ENCODE measurements around the gene ZNF865. TPM values are rescaled to one million over a fixed set of nuclear protein-coding genes. Genes with fewer than 3 reads are reported as not detected.

Gene ZNF865
- total and polyA plus RNA-seq, 2 of the 8 experiments (the other 6 are each of a cell fraction or from before 2014, with no cell fraction given): 3.5 to 13.6 TPM

DNA sequence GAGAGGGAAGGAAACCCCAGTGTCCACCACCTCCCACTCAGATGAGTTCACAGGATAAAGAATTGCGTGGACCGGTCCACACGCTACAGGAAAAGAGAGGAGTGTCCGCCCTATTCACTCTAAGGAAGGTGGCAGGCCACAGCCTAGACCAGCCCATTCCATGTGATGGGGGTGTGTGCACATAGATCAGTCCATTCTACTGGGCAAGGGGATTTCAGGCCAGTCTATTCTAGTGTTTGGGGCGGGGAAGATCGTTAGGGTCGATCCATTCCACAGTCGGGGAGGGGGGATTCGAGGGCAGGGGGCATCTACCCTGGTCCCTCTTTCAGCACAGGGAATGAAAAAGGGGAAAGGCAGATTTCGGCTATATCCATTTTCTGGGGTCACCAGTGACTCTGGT is 13.9 kb upstream of the ZNF865 start:
- Histone ChIP-seq H3K27ac (ENCODE audit: low read depth, low read length) (no peak overlapping the region), H3K9me3 (ENCODE audit: insufficient read depth in 2 of 2, low read depth in 1 of 2, low read length in 1 of 2) (no peaks in the 10 kb centered on the region), H4K8ac (ENCODE audit: extremely low read depth, insufficient read depth, low read length) (no peak overlapping the region), H2BK12ac (ENCODE audit: low read depth, low read length) (no peak overlapping the region), H3K4me1 (replicated peaks in 1 of 4; ENCODE audit: control insufficient read depth in 3 of 4, insufficient read depth in 4 of 4, low read length in 3 of 4) (peaks cover 0 to 8% (median 4%) of the 10 kb centered on the region in 4 experiments; a peak in 4 of 7 replicates), H2BK20ac (ENCODE audit: low read length) (no peak overlapping the region), H3K56ac (replicated peaks; ENCODE audit: insufficient read length, low read depth, low read length) (no peak overlapping the region), H2AK5ac (ENCODE audit: low read depth, low read length) (0 out of 2 replicates have a peak overlapping the region, but pooled peaks have one; percentile 65), H2BK15ac (ENCODE audit: low read length) (no peak overlapping the region), H3K18ac (ENCODE audit: extremely low read depth, low read length) (no peak overlapping the region; the same call in 1 of the 2 replicates), H3K23me2 (ENCODE audit: low read depth, low read length) (peaks cover 4% of the 10 kb centered on the region), H3K14ac (ENCODE audit: insufficient read length) (no peak overlapping the region), H3K79me1 (ENCODE audit: low read depth, low read length) (no peaks in the 10 kb centered on the region; the same call in 1 of the 2 replicates), H3K4ac (replicated peaks; ENCODE audit: insufficient read length, low read depth, low read length) (no peak overlapping the region), H3K9ac (replicated peaks in 1 of 4; ENCODE audit: extremely low read depth in 1 of 4, low read depth in 3 of 4, low read length in 3 of 4) (no peak overlapping the region), H2BK5ac (ENCODE audit: low read depth, low read length) (no peak overlapping the region), H4K91ac (replicated peaks; ENCODE audit: insufficient read length, low read length) (no peak overlapping the region), H3K23ac (ENCODE audit: insufficient read length) (no peak overlapping the region), H3K79me2 (ENCODE audit: control insufficient read depth in 1 of 2, insufficient read depth in 2 of 2, low read length in 2 of 2) (no peaks in the 10 kb centered on the region), H2BK120ac (replicated peaks; ENCODE audit: low read depth, low read length) (no peak overlapping the region), H3K27me3 (replicated peaks in 1 of 4; ENCODE audit: control insufficient read depth in 3 of 4, extremely low read depth in 1 of 4, insufficient read depth in 3 of 4, low read length in 3 of 4) (peaks cover 0 to 2% (median 0%) of the 10 kb centered on the region in 4 experiments; a peak in 2 of 7 replicates), H2AFZ (ENCODE audit: low read length) (no peak overlapping the region), H4K20me1 (replicated peaks in 1 of 2; ENCODE audit: control insufficient read depth in 1 of 2, insufficient read depth in 2 of 2, low read length in 2 of 2) (peaks cover 0 to 2% of the 10 kb centered on the region in 2 experiments), H3K36me3 (ENCODE audit: control insufficient read depth in 2 of 4, insufficient read depth in 4 of 4, low read length in 3 of 4) (peaks cover 0 to 10% (median 8%) of the 10 kb centered on the region in 4 experiments; a peak in 3 of 8 replicates), H3K4me2 (ENCODE audit: insufficient read depth in 1 of 2, low read depth in 2 of 2, low read length in 2 of 2) (peak overlapping the region in 1 of 2 experiments; percentile 74; a peak in 2 of 4 replicates), H4K5ac (ENCODE audit: insufficient read length, low read depth, low read length) (no peak overlapping the region), H3K4me3 (ENCODE audit: extremely low read depth in 1 of 4, insufficient read depth in 2 of 4, low read depth in 3 of 4, low read length in 4 of 4) (no peak overlapping the region)
- ChIA-PET POLR2A (ENCODE audit: partially characterized antibody) (interaction anchor here (1.0 to 2.7 kb wide), 3 partner anchors 13 to 45 kb away, joined by 3 to 18 read pairs (median 3); partner anchors contain the start of gene ZNF865), CTCF (ENCODE audit: partially characterized antibody) (no interaction called here)
- peak; percentile 36 for FAIRE-seq
- 82% methylated on average over 10 of the region's 10 CpGs; no CpG with 5 or more reads in 1 of the 2 experiments for WGBS, 2 experiments (ENCODE audit: extremely low coverage in 1 of 2, insufficient coverage in 1 of 2, insufficient read length in 1 of 2, insufficient replicate concordance in 2 of 2, low coverage in 1 of 2, low lambda C conversion rate in 2 of 2, missing lambda C conversion rate in 1 of 2)
- peak in 1 of 2 experiments; percentile 47 for DNase-seq (ENCODE audit: low read depth in 1 of 2, low spot score in 2 of 2)
- TF ChIP-seq NRF1 (IDR thresholded peaks at IDR 0.05; ENCODE audit: low read depth, low read length): no peak
- TF ChIP-seq BCL11A (IDR thresholded peaks at IDR 0.05; ENCODE audit: low read depth in 2 of 2, low read length in 2 of 2): no peak
- no peak for TF ChIP-seq SIN3A (conservative IDR thresholded peaks at IDR 0.05 in 1 of 2, IDR thresholded peaks at IDR 0.05 in 1 of 2; ENCODE audit: low read depth in 1 of 2, low read length in 2 of 2)
- TF ChIP-seq POLR2AphosphoS5 (IDR thresholded peaks at IDR 0.05; ENCODE audit: low read depth, low read length): peak; percentile 42
- TF ChIP-seq RBBP5 (IDR thresholded peaks at IDR 0.05; ENCODE audit: borderline replicate concordance, low read depth, low read length): no peak
- no peak for TF ChIP-seq YY1 (IDR thresholded peaks at IDR 0.05; ENCODE audit: low read depth, low read length)
- TF ChIP-seq, protein P1, sequence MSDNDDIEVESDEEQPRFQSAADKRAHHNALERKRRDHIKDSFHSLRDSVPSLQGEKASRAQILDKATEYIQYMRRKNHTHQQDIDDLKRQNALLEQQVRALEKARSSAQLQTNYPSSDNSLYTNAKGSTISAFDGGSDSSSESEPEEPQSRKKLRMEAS (IDR thresholded peaks at IDR 0.05): peak; percentile 35; the same call in 1 of the 2 replicates
- TF ChIP-seq SUZ12 (IDR thresholded peaks at IDR 0.05; ENCODE audit: low read length): no peak
- no peak for TF ChIP-seq CBX5 (IDR thresholded peaks at IDR 0.05; ENCODE audit: low read depth, low read length)
- TF ChIP-seq, protein P2, sequence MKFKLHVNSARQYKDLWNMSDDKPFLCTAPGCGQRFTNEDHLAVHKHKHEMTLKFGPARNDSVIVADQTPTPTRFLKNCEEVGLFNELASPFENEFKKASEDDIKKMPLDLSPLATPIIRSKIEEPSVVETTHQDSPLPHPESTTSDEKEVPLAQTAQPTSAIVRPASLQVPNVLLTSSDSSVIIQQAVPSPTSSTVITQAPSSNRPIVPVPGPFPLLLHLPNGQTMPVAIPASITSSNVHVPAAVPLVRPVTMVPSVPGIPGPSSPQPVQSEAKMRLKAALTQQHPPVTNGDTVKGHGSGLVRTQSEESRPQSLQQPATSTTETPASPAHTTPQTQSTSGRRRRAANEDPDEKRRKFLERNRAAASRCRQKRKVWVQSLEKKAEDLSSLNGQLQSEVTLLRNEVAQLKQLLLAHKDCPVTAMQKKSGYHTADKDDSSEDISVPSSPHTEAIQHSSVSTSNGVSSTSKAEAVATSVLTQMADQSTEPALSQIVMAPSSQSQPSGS (IDR thresholded peaks at IDR 0.05; ENCODE audit: low read length): no peak
- no peak for TF ChIP-seq ASH2L (IDR thresholded peaks at IDR 0.05; ENCODE audit: low read length)
- no peak for TF ChIP-seq KDM1A (IDR thresholded peaks at IDR 0.05; ENCODE audit: borderline replicate concordance, low read length)

All from H1 (cell line).